Measurements from ENCODE around the gene ABCA7. TPM values are rescaled to one million over a fixed set of nuclear protein-coding genes. Genes with fewer than 3 reads are reported as not detected.

The ABCA7 gene
- total RNA-seq, 2 donors from 2014 or later, result 33.7 to 87.3 TPM

GRCh38 chr19:1009981-1010538 lies 29.8 kb upstream of the ABCA7 start:
- TF ChIP-seq, protein P1, sequence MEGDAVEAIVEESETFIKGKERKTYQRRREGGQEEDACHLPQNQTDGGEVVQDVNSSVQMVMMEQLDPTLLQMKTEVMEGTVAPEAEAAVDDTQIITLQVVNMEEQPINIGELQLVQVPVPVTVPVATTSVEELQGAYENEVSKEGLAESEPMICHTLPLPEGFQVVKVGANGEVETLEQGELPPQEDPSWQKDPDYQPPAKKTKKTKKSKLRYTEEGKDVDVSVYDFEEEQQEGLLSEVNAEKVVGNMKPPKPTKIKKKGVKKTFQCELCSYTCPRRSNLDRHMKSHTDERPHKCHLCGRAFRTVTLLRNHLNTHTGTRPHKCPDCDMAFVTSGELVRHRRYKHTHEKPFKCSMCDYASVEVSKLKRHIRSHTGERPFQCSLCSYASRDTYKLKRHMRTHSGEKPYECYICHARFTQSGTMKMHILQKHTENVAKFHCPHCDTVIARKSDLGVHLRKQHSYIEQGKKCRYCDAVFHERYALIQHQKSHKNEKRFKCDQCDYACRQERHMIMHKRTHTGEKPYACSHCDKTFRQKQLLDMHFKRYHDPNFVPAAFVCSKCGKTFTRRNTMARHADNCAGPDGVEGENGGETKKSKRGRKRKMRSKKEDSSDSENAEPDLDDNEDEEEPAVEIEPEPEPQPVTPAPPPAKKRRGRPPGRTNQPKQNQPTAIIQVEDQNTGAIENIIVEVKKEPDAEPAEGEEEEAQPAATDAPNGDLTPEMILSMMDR (IDR thresholded peaks at IDR 0.05), result no peak
- TF ChIP-seq POLR2A (IDR thresholded peaks at IDR 0.05), result no peak
- DNase-seq (no peak), ATAC-seq (no peak)
- peaks cover 5 to 22% of the 10 kb centered on the region in 2 donors for H3K36me3 ChIP-seq (replicated peaks in 1 of 2; ENCODE audit: insufficient read depth in 1 of 2, low read depth in 2 of 2)
- H3K9me3 ChIP-seq, result no peaks in the 10 kb centered on the region
- no peaks in the 10 kb centered on the region for H3K27me3 ChIP-seq
- 86 to 96% methylated on average over 4 to 11 of the region's 29 CpGs for WGBS, 2 donors
- H3K4me3 ChIP-seq, result no peak overlapping the region
- no peak overlapping the region for H3K27ac ChIP-seq
- intact Hi-C loops (cut with DNase I), result no loop called here
- peaks cover 2% of the 10 kb centered on the region for H3K4me1 ChIP-seq

GRCh38 chr19:1010586-1011510 lies 29.1 kb upstream of the ABCA7 start:
- Histone ChIP-seq H3K9me3 (no peaks in the 10 kb centered on the region), H3K36me3 (replicated peaks in 1 of 2; ENCODE audit: insufficient read depth in 1 of 2, low read depth in 2 of 2) (peaks cover 5 to 22% of the 10 kb centered on the region in 2 donors), H3K27me3 (no peaks in the 10 kb centered on the region), H3K4me1 (peaks cover 10% of the 10 kb centered on the region), H3K27ac (no peak overlapping the region), H3K4me3 (no peak overlapping the region)
- no peak for TF ChIP-seq POLR2A (IDR thresholded peaks at IDR 0.05)
- TF ChIP-seq, protein P1 (IDR thresholded peaks at IDR 0.05), result no peak
- 91 to 94% methylated on average over 38 to 46 of the region's 56 CpGs for WGBS, 2 donors
- no peak for ATAC-seq
- intact Hi-C loops (cut with DNase I), result no loop called here
- no peak for DNase-seq

- Histone ChIP-seq H3K36me3 (replicated peaks in 1 of 2; ENCODE audit: insufficient read depth in 1 of 2, low read depth in 2 of 2) (peaks cover 5 to 22% of the 10 kb centered on the region in 2 donors), H3K4me3 (no peak overlapping the region), H3K27ac (no peak overlapping the region), H3K27me3 (no peaks in the 10 kb centered on the region), H3K4me1 (peaks cover 20% of the 10 kb centered on the region), H3K9me3 (no peaks in the 10 kb centered on the region)
- intact Hi-C loops (cut with DNase I), result no loop called here
- ATAC-seq, result no peak
- no peak for DNase-seq
- 0 to 96% methylated on average over 1 to 34 of the region's 36 CpGs for WGBS, 2 donors
- TF ChIP-seq, protein P1 (IDR thresholded peaks at IDR 0.05), result no peak
- no peak for TF ChIP-seq POLR2A (IDR thresholded peaks at IDR 0.05)
Measured at GRCh38 chr19:1011831-1012333, 28.0 kb upstream of the ABCA7 start.

- Histone ChIP-seq H3K27me3 (no peaks in the 10 kb centered on the region), H3K27ac (no peak overlapping the region), H3K9me3 (no peaks in the 10 kb centered on the region), H3K36me3 (replicated peaks in 1 of 2; ENCODE audit: insufficient read depth in 1 of 2, low read depth in 2 of 2) (peaks cover 5 to 22% of the 10 kb centered on the region in 2 donors), H3K4me3 (no peak overlapping the region), H3K4me1 (peaks cover 25% of the 10 kb centered on the region)
- no peak for ATAC-seq
- TF ChIP-seq, protein P1 (IDR thresholded peaks at IDR 0.05), result no peak
- no peak for TF ChIP-seq POLR2A (IDR thresholded peaks at IDR 0.05)
- intact Hi-C loops (cut with DNase I), result no loop called here
- no peak for DNase-seq
- WGBS, 2 donors, result 93 to 94% methylated on average over 5 to 11 of the region's 18 CpGs
Measured at GRCh38 chr19:1012334-1012733, 27.6 kb upstream of the ABCA7 start.
